Osteocyte (in vitro differentiated cells): ENCODE measurements around the gene ASTN2. TPM values are rescaled to one million over a fixed set of nuclear protein-coding genes. Genes with fewer than 3 reads are reported as not detected.

Experiments
- DNase-seq: peaks from one replicate; pipeline ENCODE4 v3.0.0; 2021; ENCODE audit warnings: mixed read lengths; ENCODE audit not compliant: unreplicated experiment; ENCODE audit errors: extremely low spot score
- H3K27ac Mint-ChIP-seq: one replicate; pipeline ENCODE4 v1.8.0; 2021; ENCODE audit warnings: mild to moderate bottlenecking, mixed read lengths; ENCODE audit not compliant: unreplicated experiment
- H3K27me3 Mint-ChIP-seq: one replicate; pipeline ENCODE4 v1.8.0; 2021; ENCODE audit warnings: mixed read lengths; ENCODE audit not compliant: unreplicated experiment
- H3K36me3 Mint-ChIP-seq: one replicate; pipeline ENCODE4 v1.8.0; 2021; ENCODE audit warnings: mixed read lengths; ENCODE audit not compliant: unreplicated experiment
- H3K4me1 Mint-ChIP-seq: one replicate; pipeline ENCODE4 v1.8.0; 2021; ENCODE audit warnings: mixed read lengths; ENCODE audit not compliant: unreplicated experiment
- H3K4me3 Mint-ChIP-seq: one replicate; pipeline ENCODE4 v1.8.0; 2021; ENCODE audit warnings: mild to moderate bottlenecking, moderate library complexity, mixed read lengths; ENCODE audit not compliant: unreplicated experiment
- H3K9me3 Mint-ChIP-seq: one replicate; pipeline ENCODE4 v1.8.0; 2021; ENCODE audit warnings: mixed read lengths; ENCODE audit not compliant: unreplicated experiment
- CTCF ChIP-seq: fragments of 200-600 bp; sonication (generic); IDR thresholded peaks from 2 replicates; pipeline ENCODE4 v1.5.0; 2021; ENCODE audit warnings: antibody characterized with exemption, mild to moderate bottlenecking, moderate library complexity
- total RNA-seq: library from RNA; stranded (reverse); gene quantifications from 2 replicates; pipeline ENCODE4 v1.2.1, GENCODE V29; 2021

Gene ASTN2
- total RNA-seq, 1 donor from 2014 or later, result 2.3 TPM

- H3K27ac Mint-ChIP-seq, result no peak overlapping the region
- TF ChIP-seq CTCF, result no peak
- no peaks in the 10 kb centered on the region for H3K4me1 Mint-ChIP-seq
Observed at GRCh38 chr9:117164512-117164911, 250.3 kb downstream of the ASTN2 start.

GRCh38 chr9:117160254-117160653 lies 254.6 kb downstream of the ASTN2 start:
- Mint-ChIP-seq H3K27me3 (no peaks in the 10 kb centered on the region), H3K4me3 (no peak overlapping the region), H3K4me1 (no peaks in the 10 kb centered on the region), H3K36me3 (no peaks in the 10 kb centered on the region), H3K27ac (no peak overlapping the region), H3K9me3 (no peaks in the 10 kb centered on the region)
- DNase-seq, result no peak
- TF ChIP-seq CTCF, result no peak

More at GRCh38 chr9:117164512-117164911, 250.3 kb downstream of the ASTN2 start:
- DNase-seq, result no peak
- H3K4me3 Mint-ChIP-seq, result no peak overlapping the region
- H3K27me3 Mint-ChIP-seq, result peaks cover 3% of the 10 kb centered on the region
- H3K36me3 Mint-ChIP-seq, result no peaks in the 10 kb centered on the region
- H3K9me3 Mint-ChIP-seq, result no peaks in the 10 kb centered on the region

GRCh38 chr9:117156771-117157535 lies 257.9 kb downstream of the ASTN2 start:
- Mint-ChIP-seq H3K4me1 (no peaks in the 10 kb centered on the region), H3K27ac (no peak overlapping the region), H3K36me3 (no peaks in the 10 kb centered on the region), H3K9me3 (no peaks in the 10 kb centered on the region), H3K27me3 (no peaks in the 10 kb centered on the region), H3K4me3 (no peak overlapping the region)
- no peak for DNase-seq
- TF ChIP-seq CTCF, result no peak

- Mint-ChIP-seq H3K9me3 (no peaks in the 10 kb centered on the region), H3K4me1 (no peaks in the 10 kb centered on the region), H3K36me3 (no peaks in the 10 kb centered on the region), H3K4me3 (no peak overlapping the region), H3K27ac (no peak overlapping the region), H3K27me3 (no peaks in the 10 kb centered on the region)
- no peak for TF ChIP-seq CTCF
- DNase-seq, result no peak
Observed at GRCh38 chr9:117156144-117156688, 258.6 kb downstream of the ASTN2 start.

- TF ChIP-seq CTCF, result no peak
- no peak overlapping the region for H3K27ac Mint-ChIP-seq
- DNase-seq, result no peak
- H3K4me1 Mint-ChIP-seq, result no peaks in the 10 kb centered on the region
- no peaks in the 10 kb centered on the region for H3K27me3 Mint-ChIP-seq
- H3K36me3 Mint-ChIP-seq, result no peaks in the 10 kb centered on the region
- H3K9me3 Mint-ChIP-seq, result no peaks in the 10 kb centered on the region
- no peak overlapping the region for H3K4me3 Mint-ChIP-seq
Observed at GRCh38 chr9:117153021-117153420, 261.8 kb downstream of the ASTN2 start.
